Measurements from ENCODE around the gene ADGRA1.

DNA sequence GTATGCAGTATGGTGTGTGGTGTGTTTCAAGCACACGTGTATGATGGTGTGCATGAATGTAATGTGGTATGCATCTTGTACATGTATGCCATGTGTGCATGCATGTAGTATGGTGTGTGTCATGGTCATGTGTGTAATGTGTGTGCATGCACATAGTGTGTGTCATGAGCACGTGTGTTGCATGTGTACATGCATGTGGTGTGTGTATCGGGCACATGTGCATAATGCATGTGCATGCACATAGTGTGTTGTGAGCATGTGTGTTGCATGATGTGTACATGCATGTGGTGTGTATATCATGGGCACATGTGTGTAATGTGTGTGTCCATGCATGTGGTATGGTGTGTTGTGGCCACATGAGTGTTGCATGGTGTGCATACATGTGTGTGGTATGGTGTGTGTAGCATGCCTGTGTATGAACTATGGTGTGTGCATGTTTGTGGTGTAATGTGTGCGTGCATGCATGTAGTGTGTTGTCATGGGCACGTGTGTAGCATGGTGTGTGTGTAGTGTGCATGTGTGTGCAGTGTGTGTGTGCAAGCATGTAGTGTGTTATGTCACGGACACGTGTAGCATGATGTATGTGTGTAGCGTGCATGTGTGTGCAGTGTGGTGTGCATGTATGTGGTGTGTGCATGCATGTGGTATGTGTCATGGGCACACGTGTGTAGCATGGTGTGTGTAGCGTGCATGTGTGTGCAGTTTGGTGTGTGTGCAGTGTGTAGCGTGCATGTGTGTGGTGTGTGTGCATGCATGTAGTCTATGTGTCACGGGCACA is 89.8 kb downstream of the ADGRA1 start:
- TF ChIP-seq, protein P1, sequence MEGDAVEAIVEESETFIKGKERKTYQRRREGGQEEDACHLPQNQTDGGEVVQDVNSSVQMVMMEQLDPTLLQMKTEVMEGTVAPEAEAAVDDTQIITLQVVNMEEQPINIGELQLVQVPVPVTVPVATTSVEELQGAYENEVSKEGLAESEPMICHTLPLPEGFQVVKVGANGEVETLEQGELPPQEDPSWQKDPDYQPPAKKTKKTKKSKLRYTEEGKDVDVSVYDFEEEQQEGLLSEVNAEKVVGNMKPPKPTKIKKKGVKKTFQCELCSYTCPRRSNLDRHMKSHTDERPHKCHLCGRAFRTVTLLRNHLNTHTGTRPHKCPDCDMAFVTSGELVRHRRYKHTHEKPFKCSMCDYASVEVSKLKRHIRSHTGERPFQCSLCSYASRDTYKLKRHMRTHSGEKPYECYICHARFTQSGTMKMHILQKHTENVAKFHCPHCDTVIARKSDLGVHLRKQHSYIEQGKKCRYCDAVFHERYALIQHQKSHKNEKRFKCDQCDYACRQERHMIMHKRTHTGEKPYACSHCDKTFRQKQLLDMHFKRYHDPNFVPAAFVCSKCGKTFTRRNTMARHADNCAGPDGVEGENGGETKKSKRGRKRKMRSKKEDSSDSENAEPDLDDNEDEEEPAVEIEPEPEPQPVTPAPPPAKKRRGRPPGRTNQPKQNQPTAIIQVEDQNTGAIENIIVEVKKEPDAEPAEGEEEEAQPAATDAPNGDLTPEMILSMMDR (conservative IDR thresholded peaks at IDR 0.05; ENCODE audit: low read length) = no peak
- no peak for TF ChIP-seq EZH2phosphoT487 (IDR thresholded peaks at IDR 0.05; ENCODE audit: borderline replicate concordance, low read depth, low read length)
